HEK293 (cell line): ENCODE measurements around the gene LAMA1.

Experiments used
- CTCF ChIA-PET: fragments of 350-600 bp; formaldehyde crosslinking; extraction: SDS; loops from one replicate; lab custom pipeline; 2021; ENCODE audit warnings: antibody characterized with exemption; lab: Yijun Ruan, JAX
- POLR2A ChIA-PET: fragments of 300-600 bp; formaldehyde crosslinking; extraction: SDS; loops from one replicate; lab custom pipeline; 2020; ENCODE audit warnings: antibody characterized with exemption, inconsistent platforms; lab: Yijun Ruan, JAX
- H3K27ac ChIP-seq: fragments of 200-500 bp; sonication (Bioruptor generic); 2 replicates; pipeline ENCODE4 v1.5.1; 2014; ENCODE audit warnings: low read depth, low read length, control low read depth, inconsistent platforms; ENCODE audit errors: extremely low read depth
- H3K36me3 ChIP-seq, 2 experiments: fragments of 200-500 bp in 1 of 2; sonication (Bioruptor generic) in 1 of 2; 1 replicate in 1 of 2; 2 replicates in 1 of 2; pipeline ENCODE4 v1.5.1; 2014 to 2017; ENCODE audit warnings: inconsistent platforms in 2 of 2, low read length in 2 of 2; ENCODE audit not compliant: control insufficient read depth in 2 of 2, insufficient read depth in 1 of 2
- H3K4me1 ChIP-seq: fragments of 200-500 bp; sonication (Bioruptor generic); 2 replicates; pipeline ENCODE4 v1.5.1; 2014; ENCODE audit warnings: mild to moderate bottlenecking, low read length, inconsistent platforms; ENCODE audit not compliant: control insufficient read depth, insufficient read depth
- H3K4me3 ChIP-seq: 2 replicates; pipeline ENCODE4 v1.5.1; 2011; ENCODE audit warnings: low read depth, mild to moderate bottlenecking, control low read depth, low read length, moderate library complexity
- H3K9me3 ChIP-seq: fragments of 200-500 bp; sonication (Bioruptor generic); 2 replicates; pipeline ENCODE4 v1.5.1; 2014; ENCODE audit warnings: low read depth, low read length, inconsistent platforms; ENCODE audit not compliant: control insufficient read depth, insufficient read depth
- EGR2 ChIP-seq: fragments of 450-650 bp; formaldehyde crosslinking; IDR thresholded peaks from 2 replicates; pipeline ENCODE4 v1.5.1; 2016; ENCODE audit warnings: low read depth, missing biosample characterization, missing genetic modification characterization
- KLF8 ChIP-seq: fragments of 450-650 bp; formaldehyde crosslinking; IDR thresholded peaks from 2 replicates; pipeline ENCODE4 v1.5.1; 2016; ENCODE audit warnings: missing biosample characterization, missing genetic modification characterization
- MYNN ChIP-seq: fragments of 450-650 bp; formaldehyde crosslinking; IDR thresholded peaks from 2 replicates; pipeline ENCODE4 v1.5.1; 2016; ENCODE audit warnings: missing biosample characterization, missing genetic modification characterization, borderline replicate concordance
- PRDM10 ChIP-seq: fragments of 450-650 bp; formaldehyde crosslinking; IDR thresholded peaks from 2 replicates; pipeline ENCODE4 v1.5.1; 2016; ENCODE audit warnings: missing biosample characterization, missing genetic modification characterization
- SCRT1 ChIP-seq: fragments of 450-650 bp; formaldehyde crosslinking; IDR thresholded peaks from 2 replicates; pipeline ENCODE4 v1.5.1; 2016; ENCODE audit warnings: missing biosample characterization, missing genetic modification characterization, borderline replicate concordance
- SP7 ChIP-seq: fragments of 450-650 bp; formaldehyde crosslinking; IDR thresholded peaks from 2 replicates; pipeline ENCODE4 v1.5.1; 2016; ENCODE audit warnings: missing biosample characterization, missing genetic modification characterization
- TRIM28 ChIP-seq: IDR thresholded peaks from 2 replicates; pipeline ENCODE4 v1.6.1; 2011; ENCODE audit warnings: low read length, control low read depth, borderline replicate concordance
- YY1 ChIP-seq: fragments of 450-650 bp; formaldehyde crosslinking; IDR thresholded peaks from 2 replicates; pipeline ENCODE4 v1.5.1; 2018; ENCODE audit warnings: missing biosample characterization, missing genetic modification characterization
- ZNF114 ChIP-seq: fragments of 450-650 bp; formaldehyde crosslinking; IDR thresholded peaks from 2 replicates; pipeline ENCODE4 v1.5.0; 2017; ENCODE audit warnings: missing biosample characterization, missing genetic modification characterization
- ZNF140 ChIP-seq: fragments of 450-650 bp; formaldehyde crosslinking; IDR thresholded peaks from 2 replicates; pipeline ENCODE4 v1.5.1; 2016; ENCODE audit warnings: missing biosample characterization, missing genetic modification characterization
- ZNF214 ChIP-seq: fragments of 450-650 bp; formaldehyde crosslinking; IDR thresholded peaks from 2 replicates; pipeline ENCODE4 v1.5.1; 2017; ENCODE audit warnings: missing biosample characterization, mild to moderate bottlenecking, missing genetic modification characterization, borderline replicate concordance
- ZNF239 ChIP-seq: fragments of 450-650 bp; formaldehyde crosslinking; IDR thresholded peaks from 2 replicates; pipeline ENCODE4 v1.5.1; 2016; ENCODE audit warnings: missing biosample characterization, missing genetic modification characterization
- ZNF248 ChIP-seq: fragments of 450-650 bp; formaldehyde crosslinking; IDR thresholded peaks from 2 replicates; pipeline ENCODE4 v1.5.1; 2017; ENCODE audit warnings: missing biosample characterization, missing genetic modification characterization
- ZNF266 ChIP-seq: fragments of 450-650 bp; formaldehyde crosslinking; IDR thresholded peaks from 2 replicates; pipeline ENCODE4 v1.5.1; 2016; ENCODE audit warnings: missing biosample characterization, missing genetic modification characterization, low read depth
- ZNF280C ChIP-seq: fragments of 450-650 bp; formaldehyde crosslinking; IDR thresholded peaks from 2 replicates; pipeline ENCODE4 v1.5.1; 2016; ENCODE audit warnings: missing biosample characterization, missing genetic modification characterization
- ZNF548 ChIP-seq: fragments of 450-650 bp; formaldehyde crosslinking; IDR thresholded peaks from 2 replicates; pipeline ENCODE4 v1.5.1; 2016; ENCODE audit warnings: missing biosample characterization, missing genetic modification characterization
- ZNF626 ChIP-seq: fragments of 450-650 bp; sonication (Bioruptor Pico); formaldehyde crosslinking; IDR thresholded peaks from 2 replicates; pipeline ENCODE4 v1.5.1; 2018; ENCODE audit warnings: missing biosample characterization, missing genetic modification characterization, inconsistent platforms
- ZNF830 ChIP-seq: fragments of 450-650 bp; IDR thresholded peaks from 2 replicates; pipeline ENCODE4 v1.5.0; 2018; ENCODE audit warnings: missing biosample characterization, missing genetic modification characterization, low read depth, mild to moderate bottlenecking, moderate library complexity
- ZSCAN16 ChIP-seq: fragments of 450-650 bp; formaldehyde crosslinking; IDR thresholded peaks from 2 replicates; pipeline ENCODE4 v1.5.1; 2016; ENCODE audit warnings: missing biosample characterization, missing genetic modification characterization

LAMA1 gene

GRCh38 chr18:7049951-7050350 is 67.6 kb downstream of the LAMA1 start:
- Histone ChIP-seq H3K9me3 (no peaks in the 10 kb centered on the region), H3K36me3 (no peaks in the 10 kb centered on the region), H3K27ac (no peak overlapping the region), H3K4me1 (no peaks in the 10 kb centered on the region), H3K4me3 (no peak overlapping the region)
- TF ChIP-seq PRDM10 (tag by site-specific recombination): no peak
- TF ChIP-seq ZSCAN16 (tag by site-specific recombination): no peak
- TF ChIP-seq ZNF214 (tag by site-specific recombination): no peak
- no peak for TF ChIP-seq ZNF548
- no peak for TF ChIP-seq MYNN (tag by site-specific recombination)
- TF ChIP-seq ZNF248 (tag by site-specific recombination): no peak
- TF ChIP-seq ZNF239 (tag by site-specific recombination): no peak
- TF ChIP-seq EGR2 (tag by site-specific recombination): no peak
- TF ChIP-seq ZNF114 (tag by site-specific recombination): no peak
- TF ChIP-seq KLF8 (tag by site-specific recombination): no peak
- no peak for TF ChIP-seq ZNF140 (tag by site-specific recombination)
- CTCF ChIA-PET: interaction anchor here (0.6 to 3.0 kb wide), 3 partner anchors 11 to 1744 kb away, joined by 3 to 14 read pairs (median 6); no protein-coding TSS in a partner anchor
- POLR2A ChIA-PET: interaction anchor here (0.6 kb wide), 1 partner anchor 23 kb away, joined by 4 read pairs; no protein-coding TSS in a partner anchor

GRCh38 chr18:7048081-7048480 is 69.5 kb downstream of the LAMA1 start:
- Histone ChIP-seq H3K4me3 (no peak overlapping the region), H3K27ac (no peak overlapping the region), H3K4me1 (no peaks in the 10 kb centered on the region), H3K9me3 (no peaks in the 10 kb centered on the region), H3K36me3 (no peaks in the 10 kb centered on the region)
- ChIA-PET CTCF (interaction anchor here (0.6 to 2.4 kb wide), 5 partner anchors 10 to 1856 kb away, joined by 3 to 18 read pairs (median 4); no protein-coding TSS in a partner anchor), POLR2A (no interaction called here)
- TF ChIP-seq ZNF266: no peak
- no peak for TF ChIP-seq TRIM28
- no peak for TF ChIP-seq PRDM10 (tag by site-specific recombination)
- TF ChIP-seq MYNN (tag by site-specific recombination): no peak
- no peak for TF ChIP-seq ZNF626 (tag by site-specific recombination)
- no peak for TF ChIP-seq SCRT1 (tag by site-specific recombination)
- TF ChIP-seq YY1 (tag by site-specific recombination): no peak
- TF ChIP-seq ZNF830 (tag by site-specific recombination): no peak
- TF ChIP-seq SP7 (tag by site-specific recombination): no peak
- no peak for TF ChIP-seq ZNF280C
